HG02885 (cell line): ENCODE results near the gene FAM98C.
"Not testable (repeated sequence)": the region's sequence is repeated elsewhere in the genome, so short reads cannot be mapped to it uniquely, and the experiment has no call there.

Experiments
- ATAC-seq: cut with Tn5 transposase; IDR thresholded peaks from one replicate; pipeline ENCODE4 v1.9.1; 2021; ENCODE audit warnings: mild to moderate bottlenecking; ENCODE audit not compliant: unreplicated experiment, poor library complexity

Gene FAM98C

GRCh38 chr19:38392707-38393308 lies 10.1 kb upstream of the FAM98C start:
- no peak for ATAC-seq

GRCh38 chr19:38394488-38394887 lies 8.4 kb upstream of the FAM98C start:
- no peak for ATAC-seq

- no peak for ATAC-seq
Measured at GRCh38 chr19:38395381-38396114, 7.3 kb upstream of the FAM98C start.

- no peak for ATAC-seq
Measured at GRCh38 chr19:38399081-38399480, 3.8 kb upstream of the FAM98C start.

GRCh38 chr19:38399537-38399936 lies 3.4 kb upstream of the FAM98C start:
- no peak for ATAC-seq

GRCh38 chr19:38400361-38400760 lies 2.5 kb upstream of the FAM98C start:
- no peak for ATAC-seq

GRCh38 chr19:38401148-38401547 lies 1.7 kb upstream of the FAM98C start:
- ATAC-seq, result no peak

- ATAC-seq, result no peak
Measured at GRCh38 chr19:38402623-38402966, 298 bp upstream of the FAM98C start.

- ATAC-seq, result no peak
Measured at GRCh38 chr19:38404858-38405257, 2.0 kb downstream of the FAM98C start.

- ATAC-seq, result no peak
Measured at GRCh38 chr19:38405276-38405675, 2.4 kb downstream of the FAM98C start.

- ATAC-seq, result no peak
Measured at GRCh38 chr19:38409631-38410133, 6.8 kb downstream of the FAM98C start.

- ATAC-seq, result not testable (repeated sequence)
Measured at GRCh38 chr19:38410407-38410806, 7.5 kb downstream of the FAM98C start.

- ATAC-seq, result no peak
Measured at GRCh38 chr19:38411041-38411712, 8.3 kb downstream of the FAM98C start.

GRCh38 chr19:38411898-38412297 lies 9.0 kb downstream of the FAM98C start:
- not testable (repeated sequence) for ATAC-seq

GRCh38 chr19:38412491-38412890 lies 9.6 kb downstream of the FAM98C start:
- ATAC-seq, result no peak

- no peak for ATAC-seq
Measured at GRCh38 chr19:38412961-38413360, 10.1 kb downstream of the FAM98C start.

- ATAC-seq, result no peak
Measured at GRCh38 chr19:38413416-38413815, 10.5 kb downstream of the FAM98C start.

GRCh38 chr19:38417146-38417543 lies 14.3 kb downstream of the FAM98C start:
- ATAC-seq, result no peak

- no peak for ATAC-seq
Measured at GRCh38 chr19:38417544-38418506, 14.9 kb downstream of the FAM98C start.

GRCh38 chr19:38420935-38421334 lies 18.0 kb downstream of the FAM98C start:
- no peak for ATAC-seq
